ENCODE measurements around the gene SORCS3. TPM values are rescaled to one million over a fixed set of nuclear protein-coding genes. Genes with fewer than 3 reads are reported as not detected.
"Not testable (repeated sequence)": the region's sequence is repeated elsewhere in the genome, so short reads cannot be mapped to it uniquely, and the experiment has no call there.

Gene SORCS3
- total RNA-seq, 1 experiment from 2014 or later = 0.94 TPM

GRCh38 chr10:104711302-104711721, 70.2 kb downstream of the SORCS3 start (continued):
- TF ChIP-seq ZNF532 (CRISPR knock-in tag; IDR thresholded peaks at IDR 0.05; ENCODE audit: borderline replicate concordance) (no peak), CDX4 (CRISPR knock-in tag; IDR thresholded peaks at IDR 0.05; ENCODE audit: borderline replicate concordance) (no peak), ZNF425 (CRISPR knock-in tag; conservative IDR thresholded peaks at IDR 0.05) (no peak), NFATC4 (CRISPR knock-in tag; IDR thresholded peaks at IDR 0.05) (no peak), ELF4 (CRISPR knock-in tag; IDR thresholded peaks at IDR 0.05; ENCODE audit: low read depth) (no peak), ZNF671 (CRISPR knock-in tag; IDR thresholded peaks at IDR 0.05) (no peak)

GRCh38 chr10:104730593-104730992, 89.5 kb downstream of the SORCS3 start:
- H3K36me3 Mint-ChIP-seq = peaks cover 15% of the 10 kb centered on the region
- ATAC-seq; CTCF ChIA-PET; H3K27ac Mint-ChIP-seq; H3K4me3 Mint-ChIP-seq; POLR2A ChIA-PET; H3K27me3 Mint-ChIP-seq (ENCODE audit: low read depth); DNase-seq (ENCODE audit: low spot score): not testable (repeated sequence)
- peaks cover 36% of the 10 kb centered on the region for H3K4me1 Mint-ChIP-seq
- H3K9me3 Mint-ChIP-seq = peaks cover 15% of the 10 kb centered on the region

GRCh38 chr10:104731192-104731591, 90.1 kb downstream of the SORCS3 start:
- CTCF ChIA-PET = no interaction called here
- POLR2A ChIA-PET = no interaction called here
- H3K27ac Mint-ChIP-seq = no peak overlapping the region
- H3K9me3 Mint-ChIP-seq = peaks cover 9% of the 10 kb centered on the region
- no peak for DNase-seq (ENCODE audit: low spot score)
- H3K36me3 Mint-ChIP-seq = peaks cover 9% of the 10 kb centered on the region
- ATAC-seq = no peak
- peaks cover 42% of the 10 kb centered on the region for H3K4me1 Mint-ChIP-seq
- no peak overlapping the region for H3K4me3 Mint-ChIP-seq
- H3K27me3 Mint-ChIP-seq (ENCODE audit: low read depth) = no peaks in the 10 kb centered on the region; the same call in 1 of the 2 replicates
- no peak for TF ChIP-seq TP53 (CRISPR knock-in tag; IDR thresholded peaks at IDR 0.05)
- no peak for TF ChIP-seq MYBL2 (CRISPR knock-in tag; IDR thresholded peaks at IDR 0.05)
- TF ChIP-seq CTCF (IDR thresholded peaks at IDR 0.05) = no peak
- TF ChIP-seq ZNF281 (CRISPR knock-in tag; IDR thresholded peaks at IDR 0.05) = no peak
- TF ChIP-seq MAX (CRISPR knock-in tag; IDR thresholded peaks at IDR 0.05) = no peak
- no peak for TF ChIP-seq GABPB1 (CRISPR knock-in tag; IDR thresholded peaks at IDR 0.05)
- TF ChIP-seq FOXK1 (CRISPR knock-in tag; IDR thresholded peaks at IDR 0.05) = no peak
- TF ChIP-seq EMX1 (CRISPR knock-in tag; IDR thresholded peaks at IDR 0.05) = no peak
- no peak for TF ChIP-seq ZBTB43 (CRISPR knock-in tag; IDR thresholded peaks at IDR 0.05)
- TF ChIP-seq ZNF532 (CRISPR knock-in tag; IDR thresholded peaks at IDR 0.05; ENCODE audit: borderline replicate concordance) = no peak

Data from WTC11 (cell line).